ENCODE measurements around the gene RASAL3.

DNA sequence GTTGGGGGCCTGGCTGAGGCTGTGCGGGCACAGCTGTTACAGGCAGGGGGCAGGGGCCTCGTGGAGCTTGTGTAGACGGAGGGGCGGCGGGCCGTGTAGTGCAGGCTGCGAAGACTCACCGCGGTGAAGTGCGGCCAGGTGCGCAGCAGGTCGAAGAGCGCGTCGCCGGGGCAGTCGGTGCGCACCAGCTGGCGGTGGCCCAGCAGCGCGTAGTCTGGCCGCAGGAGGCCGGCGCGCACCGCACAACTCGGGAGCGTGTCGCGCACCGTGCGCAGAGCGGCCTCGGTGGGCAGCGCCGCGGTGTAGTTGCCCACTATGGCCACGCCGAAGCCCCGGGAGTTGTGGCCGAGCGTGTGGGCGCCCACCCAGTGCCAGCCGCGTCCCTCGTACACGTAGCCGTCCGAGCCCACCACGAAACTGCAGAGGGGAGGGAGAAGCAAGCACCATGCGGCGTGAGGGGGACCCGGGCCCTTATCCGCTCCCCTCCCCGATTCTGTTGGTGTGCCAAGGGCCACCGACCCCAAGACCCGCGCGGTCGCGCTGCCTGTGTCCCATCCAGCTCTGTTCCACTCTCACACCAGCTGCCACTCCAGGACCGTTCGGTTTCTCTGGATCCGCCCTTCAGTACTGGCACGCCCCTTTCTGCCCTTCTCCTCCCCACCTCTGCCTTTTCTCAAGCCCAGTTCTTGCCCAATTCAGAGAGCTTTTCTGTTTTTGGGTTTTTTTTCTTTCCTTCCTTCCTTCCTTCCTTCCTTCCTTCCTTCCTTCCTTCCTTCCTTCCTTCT, 5.4 kb upstream of the RASAL3 start:
- TF ChIP-seq CTCF (IDR thresholded peaks at IDR 0.05) (no peak), POLR2A (IDR thresholded peaks at IDR 0.05) (no peak)

Data from upper lobe of left lung (tissue), 4 donors.